Activated naive CD4-positive, alpha-beta T cell treated with anti-CD3 and anti-CD28 coated beads for 36 hours (primary cell): ENCODE results near the gene SLC17A3. TPM values are rescaled to one million over a fixed set of nuclear protein-coding genes. Genes with fewer than 3 reads are reported as not detected.

Experiments used
- CTCF ChIA-PET: fragments of 350-600 bp; sonication (Branson Sonifier 250); formaldehyde crosslinking; loops from one replicate; lab custom pipeline; 2021; ENCODE audit warnings: antibody characterized with exemption; lab: Charles Lee
- DNase-seq: peaks from one replicate; pipeline ENCODE4 v3.0.0-alpha.2; 2020
- H3K27ac Mint-ChIP-seq: one replicate; pipeline ENCODE4 v1.8.0; 2021; ENCODE audit warnings: mild to moderate bottlenecking, mixed read lengths
- H3K27me3 Mint-ChIP-seq: one replicate; pipeline ENCODE4 v1.8.0; 2021; ENCODE audit warnings: low read depth, mixed read lengths
- H3K36me3 Mint-ChIP-seq: one replicate; pipeline ENCODE4 v1.8.0; 2021; ENCODE audit warnings: low read depth, mixed read lengths
- H3K4me1 Mint-ChIP-seq: one replicate; pipeline ENCODE4 v1.8.0; 2021; ENCODE audit warnings: low read depth, mixed read lengths
- H3K4me3 Mint-ChIP-seq: one replicate; pipeline ENCODE4 v1.8.0; 2021; ENCODE audit warnings: mild to moderate bottlenecking, moderate library complexity, mixed read lengths
- H3K9me3 Mint-ChIP-seq: one replicate; pipeline ENCODE4 v1.8.0; 2021; ENCODE audit warnings: mixed read lengths
- intact Hi-C: fragments of 100-400 bp; cut with micrococcal nuclease; formaldehyde crosslinking; loops from one replicate; pipeline ENCODE4 v1.15.1; 2023
- total RNA-seq, 2 experiments: library from RNA; stranded (reverse); gene quantifications; one replicate each; pipeline ENCODE4 v1.2.3, GENCODE V29; 2021

SLC17A3 gene, protein sequence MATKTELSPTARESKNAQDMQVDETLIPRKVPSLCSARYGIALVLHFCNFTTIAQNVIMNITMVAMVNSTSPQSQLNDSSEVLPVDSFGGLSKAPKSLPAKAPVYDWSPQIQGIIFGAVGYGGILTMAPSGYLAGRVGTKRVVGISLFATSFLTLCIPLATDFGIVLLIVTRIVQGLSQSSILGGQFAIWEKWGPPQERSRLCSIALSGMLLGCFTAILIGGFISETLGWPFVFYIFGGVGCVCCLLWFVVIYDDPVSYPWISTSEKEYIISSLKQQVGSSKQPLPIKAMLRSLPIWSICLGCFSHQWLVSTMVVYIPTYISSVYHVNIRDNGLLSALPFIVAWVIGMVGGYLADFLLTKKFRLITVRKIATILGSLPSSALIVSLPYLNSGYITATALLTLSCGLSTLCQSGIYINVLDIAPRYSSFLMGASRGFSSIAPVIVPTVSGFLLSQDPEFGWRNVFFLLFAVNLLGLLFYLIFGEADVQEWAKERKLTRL
- not detected for total RNA-seq

DNA sequence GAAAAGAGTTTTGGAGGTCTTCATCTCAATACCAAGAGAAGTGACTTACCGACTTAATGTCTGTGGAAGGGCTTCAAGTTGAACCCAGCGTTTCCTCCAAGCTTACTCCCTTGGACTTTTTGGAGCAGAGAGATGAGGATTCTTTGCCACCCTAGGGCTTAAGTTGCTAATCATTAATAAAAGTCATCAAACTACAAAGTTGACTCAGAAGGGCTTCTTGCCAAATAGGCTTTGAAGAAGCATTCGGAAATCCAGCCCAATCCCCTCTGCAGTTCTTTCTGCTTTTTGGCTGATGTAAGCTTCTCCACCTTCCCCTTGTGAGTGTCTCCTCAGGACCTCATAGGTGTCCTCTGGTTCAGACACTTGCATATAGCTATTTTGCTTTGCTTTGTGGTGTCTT lies at the start of gene SLC17A3:
Gene SLC17A3 (minus strand): TSS at position 126 of the 400 bp plus-strand sequence. CDS start 5,856 bp downstream, outside the sequence.
- Mint-ChIP-seq H3K9me3 (no peaks in the 10 kb centered on the region), H3K4me1 (peaks cover 9% of the 10 kb centered on the region), H3K4me3 (no peak within 1 kb of the TSS), H3K27ac (no peak within 1 kb of the TSS), H3K36me3 (no peaks in the 10 kb centered on the region), H3K27me3 (no peaks in the 10 kb centered on the region)
- CTCF ChIA-PET: interaction anchor here (1.5 kb wide), 1 partner anchor 86 kb away, joined by 3 read pairs; no protein-coding TSS in a partner anchor
- intact Hi-C loops: no loop called here
- DNase-seq: no peak

DNA sequence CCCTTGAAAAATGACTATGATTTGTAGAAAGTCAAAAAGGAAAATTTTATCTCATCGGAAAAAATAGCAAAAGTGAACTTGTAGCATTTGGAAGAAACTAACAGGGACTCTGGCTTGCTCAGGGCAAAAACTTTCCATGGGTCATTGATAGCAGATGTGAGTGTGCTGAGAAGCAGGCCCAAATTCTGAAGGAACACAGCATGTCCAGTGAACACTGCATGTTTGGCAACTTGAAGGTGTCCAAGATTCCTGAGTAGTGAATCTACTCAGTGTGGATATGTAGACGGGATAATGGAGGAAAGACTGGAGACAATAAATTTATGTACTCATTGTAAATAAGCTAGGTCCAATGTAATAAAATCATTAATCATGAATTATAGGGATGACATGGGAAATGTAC lies 48.3 kb upstream of the SLC17A3 start:
- no peak overlapping the region for H3K4me3 Mint-ChIP-seq
- intact Hi-C loops: no loop called here
- CTCF ChIA-PET: no interaction called here
- H3K27me3 Mint-ChIP-seq: no peaks in the 10 kb centered on the region
- peaks cover 4% of the 10 kb centered on the region for H3K9me3 Mint-ChIP-seq
- H3K36me3 Mint-ChIP-seq: peaks cover 2% of the 10 kb centered on the region
- no peak overlapping the region for H3K27ac Mint-ChIP-seq
- peaks cover 25% of the 10 kb centered on the region for H3K4me1 Mint-ChIP-seq
- no peak for DNase-seq

DNA sequence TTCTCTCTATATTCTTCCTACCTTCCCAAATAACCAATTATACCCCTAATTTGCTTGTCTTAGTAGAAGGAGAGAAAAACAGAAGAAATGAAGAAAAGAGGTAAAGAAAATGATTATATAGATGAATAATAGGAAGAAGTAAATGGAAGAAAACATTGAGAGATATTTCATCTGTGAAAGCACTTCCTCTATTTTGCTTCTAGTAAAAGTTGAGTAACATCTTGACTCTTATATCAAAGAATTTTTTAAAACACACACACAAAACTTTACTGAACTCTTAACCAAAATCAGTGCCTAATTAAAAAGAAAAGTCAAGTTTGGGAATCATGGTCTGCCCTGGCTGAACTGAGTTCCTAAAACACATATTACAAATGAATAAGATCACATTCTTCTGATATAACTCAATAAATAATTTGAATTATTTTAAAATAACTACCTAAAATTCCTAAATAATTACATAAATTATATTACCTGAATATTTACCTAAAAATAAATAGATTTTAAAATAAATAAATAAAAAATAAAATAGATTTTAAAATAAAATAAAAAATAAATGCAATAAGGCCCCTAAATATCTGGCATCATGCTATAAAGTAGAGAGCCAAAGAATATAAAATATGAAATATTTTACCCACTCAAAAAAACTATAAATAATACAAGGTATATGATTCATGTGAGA lies 47.6 kb upstream of the SLC17A3 start:
- H3K4me1 Mint-ChIP-seq: peaks cover 23% of the 10 kb centered on the region
- no peak overlapping the region for H3K4me3 Mint-ChIP-seq
- DNase-seq: no peak
- peaks cover 4% of the 10 kb centered on the region for H3K9me3 Mint-ChIP-seq
- peaks cover 2% of the 10 kb centered on the region for H3K36me3 Mint-ChIP-seq
- H3K27ac Mint-ChIP-seq: no peak overlapping the region
- peaks cover 2% of the 10 kb centered on the region for H3K27me3 Mint-ChIP-seq
- CTCF ChIA-PET: no interaction called here
- intact Hi-C loops: no loop called here

DNA sequence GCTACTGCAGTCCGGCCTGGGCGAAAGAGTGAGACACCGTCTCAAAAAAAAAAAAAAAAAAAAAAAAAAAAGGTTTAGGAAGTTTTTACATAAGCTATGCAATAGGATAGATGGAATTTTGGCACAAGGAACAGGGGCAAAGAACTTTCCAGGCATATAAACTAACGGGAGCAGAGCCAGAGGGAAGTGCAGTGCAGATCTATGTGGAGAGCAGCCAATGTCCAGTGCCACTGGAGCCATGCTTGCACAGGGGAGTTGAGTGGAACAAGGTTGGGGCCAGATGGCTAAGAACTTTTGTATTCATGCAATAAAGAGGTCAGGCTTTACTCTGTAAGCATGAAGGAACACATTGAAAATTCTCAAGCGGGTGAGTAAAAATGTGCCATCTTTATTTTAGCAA lies 45.6 kb upstream of the SLC17A3 start:
- Mint-ChIP-seq H3K9me3 (peaks cover 4% of the 10 kb centered on the region), H3K36me3 (peaks cover 2% of the 10 kb centered on the region), H3K27me3 (peaks cover 2% of the 10 kb centered on the region), H3K4me3 (no peak overlapping the region), H3K27ac (peak overlapping the region; percentile 44), H3K4me1 (peaks cover 23% of the 10 kb centered on the region)
- CTCF ChIA-PET: interaction anchor here (1.0 kb wide), 1 partner anchor 9 kb away, joined by 4 read pairs; no protein-coding TSS in a partner anchor
- no peak for DNase-seq
- intact Hi-C loops: no loop called here

DNA sequence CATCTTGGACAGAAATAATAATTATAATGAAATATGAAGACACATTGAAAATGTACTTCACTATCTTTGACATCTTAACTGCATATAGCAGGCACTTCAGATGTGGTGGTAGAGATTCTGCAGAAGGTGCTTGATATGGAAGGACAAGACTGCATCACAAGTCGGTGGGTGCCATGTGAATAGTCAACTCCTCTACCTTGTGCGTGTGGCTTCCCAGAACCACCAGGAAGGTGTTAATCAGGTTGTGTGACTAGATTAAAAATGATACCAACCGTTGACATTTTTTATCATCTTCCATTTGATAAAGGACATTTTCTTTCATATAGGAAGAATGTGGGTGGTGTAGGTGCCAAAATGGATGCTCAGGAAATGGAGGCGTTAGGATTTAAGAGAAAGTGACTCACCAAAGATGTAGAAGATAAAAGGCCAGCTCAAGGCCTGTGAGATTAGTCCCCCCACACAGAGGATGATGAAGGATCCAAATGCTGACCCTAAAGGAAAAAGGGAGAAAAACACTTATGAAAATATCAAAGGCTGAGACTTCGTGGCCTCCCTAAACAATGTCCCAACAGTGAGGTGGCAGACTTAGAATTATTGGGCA lies 44.1 kb upstream of the SLC17A3 start:
- H3K27me3 Mint-ChIP-seq: peaks cover 2% of the 10 kb centered on the region
- H3K4me3 Mint-ChIP-seq: no peak overlapping the region

DNA sequence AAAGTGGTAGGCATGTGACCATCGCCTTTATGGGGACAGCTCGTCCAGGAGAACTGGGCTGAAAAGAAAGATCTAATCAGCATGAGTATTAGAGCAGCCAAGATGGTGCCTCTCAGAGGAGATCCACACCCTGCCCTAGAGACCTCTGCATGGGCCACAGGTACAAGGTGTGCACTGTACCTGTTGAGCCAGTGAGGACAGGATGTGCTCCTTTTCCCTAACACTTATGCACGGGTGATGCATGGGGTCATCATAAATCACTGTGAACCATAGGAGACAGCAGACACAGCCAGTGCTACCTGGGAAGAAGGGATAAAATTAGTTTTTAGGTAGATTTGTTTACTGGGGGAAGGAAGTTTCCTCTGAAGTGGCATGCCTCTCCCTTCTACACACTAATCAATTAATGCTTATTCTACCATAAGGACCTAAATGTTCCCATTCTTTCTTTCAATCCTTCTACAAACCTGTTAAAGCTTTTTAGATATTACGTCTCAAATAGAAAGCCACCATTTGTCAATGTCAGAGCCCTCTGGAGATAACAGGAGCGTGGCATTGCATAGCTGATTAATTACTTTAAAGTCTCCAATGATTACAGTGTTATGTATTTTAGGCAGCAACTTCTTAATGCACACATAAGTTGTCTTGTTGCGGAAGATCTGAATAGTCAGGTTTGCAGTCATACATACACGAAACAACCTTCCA lies 42.9 kb upstream of the SLC17A3 start:
- peaks cover 45% of the 10 kb centered on the region for H3K4me1 Mint-ChIP-seq
- peak overlapping the region; percentile 48 for H3K27ac Mint-ChIP-seq
- no peak for DNase-seq
- CTCF ChIA-PET: interaction anchor here (0.7 kb wide), 1 partner anchor 357 kb away, joined by 3 read pairs; no protein-coding TSS in a partner anchor
- no peak overlapping the region for H3K4me3 Mint-ChIP-seq
- H3K9me3 Mint-ChIP-seq: peaks cover 4% of the 10 kb centered on the region
- peaks cover 2% of the 10 kb centered on the region for H3K36me3 Mint-ChIP-seq
- H3K27me3 Mint-ChIP-seq: peaks cover 2% of the 10 kb centered on the region
- intact Hi-C loops: no loop called here

More for the DNA sequence above, 44.1 kb upstream of the SLC17A3 start:
- Mint-ChIP-seq H3K4me1 (peaks cover 36% of the 10 kb centered on the region), H3K9me3 (peaks cover 4% of the 10 kb centered on the region), H3K27ac (peak overlapping the region; percentile 68), H3K36me3 (peaks cover 2% of the 10 kb centered on the region)
- intact Hi-C loops: no loop called here
- CTCF ChIA-PET: interaction anchor here (0.8 to 1.1 kb wide), 2 partner anchors 108 to 129 kb away, joined by 3 to 5 read pairs; no protein-coding TSS in a partner anchor
- peak; percentile 38 for DNase-seq

DNA sequence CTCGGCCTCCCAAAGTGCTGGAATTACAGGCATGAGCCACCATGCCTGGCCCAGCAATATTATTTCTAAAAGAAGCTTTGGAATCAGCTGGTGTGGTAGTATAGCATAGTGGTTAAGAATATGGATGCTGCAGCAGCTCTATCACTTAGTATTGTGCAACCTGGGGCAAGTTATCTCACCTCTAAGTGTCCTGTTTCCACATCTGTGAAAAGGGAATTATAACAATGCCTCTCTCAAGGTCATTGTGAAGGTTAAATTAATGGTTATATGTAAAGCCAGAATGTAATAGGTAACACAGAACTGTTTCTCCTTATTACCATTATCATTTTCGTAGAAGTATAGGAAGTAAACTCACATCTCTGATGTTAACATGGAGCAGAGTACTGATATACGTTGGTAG lies 42.3 kb upstream of the SLC17A3 start:
- H3K27me3 Mint-ChIP-seq: peaks cover 2% of the 10 kb centered on the region
- peaks cover 4% of the 10 kb centered on the region for H3K9me3 Mint-ChIP-seq
- intact Hi-C loops: no loop called here
- peaks cover 51% of the 10 kb centered on the region for H3K4me1 Mint-ChIP-seq
- H3K36me3 Mint-ChIP-seq: peaks cover 2% of the 10 kb centered on the region
- no peak overlapping the region for H3K27ac Mint-ChIP-seq
- no peak overlapping the region for H3K4me3 Mint-ChIP-seq
- CTCF ChIA-PET: no interaction called here
- no peak for DNase-seq

DNA sequence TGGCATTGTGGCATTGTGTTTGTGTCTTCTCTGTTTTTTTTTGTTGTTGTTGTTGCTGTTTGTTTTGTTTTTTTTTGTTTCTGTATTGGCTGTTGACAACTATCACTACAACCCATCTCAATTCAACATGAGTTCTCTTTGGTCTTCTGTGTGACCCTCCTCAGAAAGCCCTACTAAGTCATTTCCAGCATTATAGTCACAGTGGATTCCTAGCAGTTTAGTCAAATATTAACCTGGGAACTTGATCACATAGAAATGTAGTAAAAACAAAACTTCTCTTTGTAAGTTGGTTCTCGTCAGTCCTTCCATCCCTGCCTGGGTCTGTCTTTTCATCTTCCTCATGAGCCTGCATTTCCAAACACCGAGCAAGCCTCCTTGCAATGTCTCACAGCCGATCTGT lies 39.7 kb upstream of the SLC17A3 start:
- Mint-ChIP-seq H3K4me1 (peaks cover 46% of the 10 kb centered on the region), H3K27ac (peak overlapping the region; percentile 85), H3K4me3 (no peak overlapping the region), H3K27me3 (peaks cover 2% of the 10 kb centered on the region), H3K36me3 (peaks cover 2% of the 10 kb centered on the region), H3K9me3 (peaks cover 5% of the 10 kb centered on the region)
- intact Hi-C loops: loop anchor here (2.0 kb wide), 1 partner anchor 21 kb away; no protein-coding TSS in a partner anchor
- peak; percentile 35 for DNase-seq
- CTCF ChIA-PET: no interaction called here

DNA sequence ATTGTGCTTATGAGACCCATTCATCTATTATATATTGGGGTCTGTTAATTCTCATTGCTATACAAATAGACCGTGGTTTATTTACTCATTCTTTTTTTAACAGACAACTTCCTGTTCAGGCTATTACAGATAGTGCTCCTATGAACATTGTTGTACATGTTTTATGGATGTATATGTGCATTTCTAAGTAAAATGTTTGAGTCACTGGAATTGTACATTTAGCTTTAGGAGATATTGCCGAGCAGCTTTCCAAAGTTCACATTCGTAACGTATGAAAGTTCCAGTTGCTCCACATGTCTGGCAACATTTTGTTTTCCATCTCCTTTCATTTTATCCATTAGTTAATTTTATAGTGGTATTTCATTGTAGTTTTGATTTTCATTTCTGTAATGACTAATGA lies 37.3 kb upstream of the SLC17A3 start:
- Mint-ChIP-seq H3K27me3 (peaks cover 5% of the 10 kb centered on the region), H3K4me3 (no peak overlapping the region), H3K27ac (peak overlapping the region; percentile 91), H3K36me3 (no peaks in the 10 kb centered on the region), H3K4me1 (peaks cover 42% of the 10 kb centered on the region), H3K9me3 (peaks cover 1% of the 10 kb centered on the region)
- intact Hi-C loops: no loop called here
- no peak for DNase-seq
- CTCF ChIA-PET: interaction anchor here (0.6 to 0.7 kb wide), 2 partner anchors 9 to 65 kb away, joined by 4 read pairs; no protein-coding TSS in a partner anchor

DNA sequence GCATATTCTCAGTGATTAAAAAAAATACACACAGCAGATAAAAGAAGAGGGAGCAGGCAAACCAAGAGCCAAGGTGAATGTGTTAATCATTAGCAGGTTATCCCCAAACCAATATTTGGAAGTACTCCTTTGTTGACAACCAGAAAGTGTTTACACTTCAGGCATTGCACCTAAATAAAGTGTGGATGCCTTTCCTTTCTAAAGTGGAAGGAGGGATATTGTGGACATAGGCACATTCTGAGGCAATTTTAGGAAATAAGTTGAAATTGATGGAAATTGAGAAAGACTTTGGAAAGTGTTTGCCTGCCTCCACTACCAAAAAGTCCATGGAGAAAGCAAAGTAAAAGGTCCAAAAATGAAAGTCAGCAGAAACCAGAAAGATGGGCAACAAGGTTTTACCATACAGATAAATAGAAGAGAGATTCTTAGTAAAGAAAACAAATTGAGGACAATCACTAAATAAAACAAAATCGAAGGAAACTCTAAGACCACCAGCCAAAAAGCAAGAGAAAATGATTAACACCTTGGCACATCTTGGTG lies 33.5 kb upstream of the SLC17A3 start:
- CTCF ChIA-PET: interaction anchor here (2.1 kb wide), 1 partner anchor 85 kb away, joined by 7 read pairs; no protein-coding TSS in a partner anchor
- Mint-ChIP-seq H3K36me3 (no peaks in the 10 kb centered on the region), H3K4me1 (peaks cover 25% of the 10 kb centered on the region), H3K4me3 (no peak overlapping the region), H3K9me3 (peaks cover 1% of the 10 kb centered on the region), H3K27me3 (peaks cover 8% of the 10 kb centered on the region), H3K27ac (no peak overlapping the region)
- DNase-seq: no peak
- intact Hi-C loops: no loop called here

DNA sequence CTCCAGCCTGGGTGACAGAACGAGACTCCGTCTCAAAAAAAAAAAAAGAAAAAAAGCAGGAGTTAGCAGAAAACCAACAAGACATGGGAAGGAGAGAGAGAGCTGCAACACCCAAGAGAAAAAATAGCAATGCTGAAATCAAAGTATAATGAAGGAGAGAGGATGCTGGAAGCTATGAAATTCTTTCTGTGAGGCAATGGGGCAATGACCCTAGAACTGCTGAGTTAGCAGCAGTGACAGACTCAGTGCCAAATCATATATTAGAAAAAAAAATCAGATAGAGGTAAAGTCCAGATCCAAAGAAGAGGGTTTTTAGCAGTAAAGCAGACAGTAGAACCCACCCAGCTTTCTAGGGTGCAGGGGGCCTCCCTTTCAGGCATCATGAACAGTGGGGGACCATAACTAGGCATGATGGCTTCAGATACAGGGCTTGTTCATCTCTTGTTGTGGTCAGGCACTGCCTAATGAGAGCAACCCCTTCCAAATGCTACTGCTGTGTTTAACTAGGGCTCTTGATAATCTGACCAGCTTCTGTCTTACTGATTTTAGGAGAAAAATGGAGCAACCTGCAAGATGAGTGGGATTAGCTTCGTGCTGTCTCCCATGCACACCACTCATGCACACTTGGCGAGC lies 29.5 kb upstream of the SLC17A3 start:
- Mint-ChIP-seq H3K27ac (no peak overlapping the region), H3K36me3 (no peaks in the 10 kb centered on the region), H3K27me3 (peaks cover 8% of the 10 kb centered on the region), H3K9me3 (no peaks in the 10 kb centered on the region), H3K4me1 (peaks cover 15% of the 10 kb centered on the region), H3K4me3 (no peak overlapping the region)
- no peak for DNase-seq
- intact Hi-C loops: no loop called here
- CTCF ChIA-PET: no interaction called here
